GM18909 (cell line): ENCODE measurements around the gene DNASE2B.

Experiments
- ATAC-seq: cut with Tn5 transposase; IDR thresholded peaks from one replicate; pipeline ENCODE4 v1.9.1; 2021; ENCODE audit warnings: mild to moderate bottlenecking; ENCODE audit not compliant: unreplicated experiment, poor library complexity

Gene DNASE2B

GRCh38 chr1:84373436-84374141 is 24.7 kb upstream of the DNASE2B start:
- ATAC-seq, result no peak

DNA sequence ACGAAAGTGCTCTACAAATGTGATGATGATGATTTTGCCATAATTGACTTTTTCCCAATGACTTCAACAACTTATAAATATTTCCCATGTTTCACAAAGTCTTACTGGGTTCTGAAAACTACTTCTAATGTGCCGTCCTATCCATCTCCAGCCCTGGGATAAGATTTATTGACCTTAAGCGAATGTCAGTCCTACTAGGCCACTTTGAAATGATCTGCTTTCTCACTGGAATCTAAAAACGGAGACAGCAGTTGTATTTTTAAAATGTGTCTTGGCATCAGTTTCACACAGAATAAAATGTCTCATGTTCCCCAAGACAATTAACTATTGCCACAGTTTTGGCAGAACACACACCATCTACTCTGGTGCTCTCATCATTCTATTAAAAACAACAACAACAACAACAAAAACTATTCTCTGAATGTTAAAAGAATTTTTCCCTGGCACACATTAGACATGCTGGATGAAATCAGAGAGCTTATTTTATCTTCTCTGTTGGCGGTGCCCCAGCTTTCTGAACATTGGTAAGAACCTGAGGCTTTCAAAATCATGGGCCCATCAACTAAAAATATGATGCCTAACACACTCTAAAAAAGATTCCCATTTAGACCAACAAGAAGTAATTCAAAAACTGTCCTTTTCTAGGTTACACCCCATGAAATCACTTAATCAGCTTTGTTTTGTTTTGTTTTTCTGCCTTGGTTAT is 23.1 kb upstream of the DNASE2B start:
- no peak for ATAC-seq

DNA sequence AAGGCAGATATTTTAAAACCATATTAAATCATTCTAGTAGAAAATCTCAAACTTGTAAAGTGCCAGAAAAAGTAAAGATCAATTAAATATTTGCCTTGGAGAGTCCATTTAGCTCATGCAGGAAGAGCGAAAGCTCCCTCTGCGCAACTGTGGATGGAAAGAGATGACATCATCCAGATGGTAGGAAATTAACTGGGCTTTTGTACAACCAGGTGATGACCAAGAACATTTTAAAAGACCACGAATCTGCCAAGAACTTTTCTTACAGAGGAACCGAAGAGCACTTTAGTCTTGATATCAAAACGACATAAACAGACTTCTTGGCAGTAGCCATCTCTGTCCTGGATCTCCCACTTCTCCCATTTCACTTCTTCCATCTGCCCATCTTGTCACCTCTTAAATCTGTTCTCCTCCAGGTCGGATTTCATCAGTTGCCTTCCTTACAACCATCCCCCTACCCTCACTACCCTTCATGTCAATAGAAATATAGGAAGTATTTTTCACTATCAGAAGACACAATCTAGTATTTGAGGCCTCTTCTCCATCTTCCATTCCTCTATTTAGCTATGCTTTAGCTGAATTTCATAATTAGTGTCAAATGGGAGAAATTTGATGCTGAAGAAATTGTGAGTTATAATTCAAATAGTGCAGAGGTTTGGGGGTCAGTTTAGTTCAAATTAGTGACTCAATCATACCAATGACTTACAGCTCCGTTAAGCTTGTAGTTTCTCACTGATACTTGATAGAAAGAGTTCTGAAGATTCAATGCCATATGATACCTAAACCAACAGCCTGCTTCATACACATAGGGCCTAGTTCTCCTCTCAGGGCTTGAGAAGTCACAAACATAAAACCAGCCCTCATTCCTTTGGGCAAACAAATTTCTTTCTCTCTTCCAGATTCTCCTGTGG is 22.0 kb upstream of the DNASE2B start:
- no peak for ATAC-seq

DNA sequence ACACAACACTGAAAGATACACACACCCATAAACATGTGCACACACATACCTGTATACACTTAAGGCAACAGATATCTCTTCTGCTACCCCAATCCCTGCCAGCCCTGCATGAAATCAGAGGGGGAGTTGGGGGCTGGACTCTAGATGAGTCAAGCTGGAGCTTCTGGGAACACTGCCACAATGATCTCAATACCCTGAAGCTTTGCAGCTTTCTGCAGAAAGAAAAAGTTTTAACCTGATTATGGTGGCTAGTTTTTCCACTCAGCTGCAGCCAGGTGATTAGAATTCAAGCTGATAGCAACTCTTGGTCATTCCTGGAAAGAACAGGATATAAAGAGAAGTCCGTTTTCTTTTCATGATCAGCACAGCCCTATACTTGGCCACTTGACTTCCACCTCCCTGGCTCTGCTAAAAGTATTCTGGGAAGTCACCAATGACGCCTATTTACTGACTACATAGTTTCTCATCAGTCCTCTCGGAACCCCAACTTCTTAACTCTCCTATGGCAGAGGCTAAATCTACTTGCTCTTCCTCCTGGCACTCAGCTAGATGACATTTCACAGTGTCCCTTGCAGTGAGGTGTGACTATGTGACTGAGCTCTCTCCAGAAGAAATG is 20.7 kb upstream of the DNASE2B start:
- ATAC-seq, result no peak

- no peak for ATAC-seq
Observed at GRCh38 chr1:84379138-84379916, 19.0 kb upstream of the DNASE2B start.

GRCh38 chr1:84379917-84380180 is 18.4 kb upstream of the DNASE2B start:
- ATAC-seq, result no peak

DNA sequence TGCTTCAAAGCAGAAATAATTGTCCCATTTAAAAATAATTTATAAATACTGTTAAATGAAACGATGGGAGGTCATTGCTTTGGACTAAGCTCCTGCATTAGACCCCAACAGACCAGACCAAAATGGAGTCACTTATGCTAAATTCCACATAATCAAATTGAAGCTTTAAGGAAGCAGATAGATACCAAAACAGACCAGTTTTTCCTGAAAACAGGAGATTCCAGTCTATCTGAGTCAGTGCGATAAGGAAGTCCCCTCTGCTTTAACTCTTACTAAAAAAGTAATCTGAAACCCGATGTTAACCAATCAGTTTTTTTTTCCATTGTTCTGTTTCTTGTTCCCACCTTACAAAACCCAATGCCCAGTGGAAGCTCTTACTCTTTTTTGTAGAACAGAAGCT is 16.2 kb upstream of the DNASE2B start:
- ATAC-seq, result no peak

DNA sequence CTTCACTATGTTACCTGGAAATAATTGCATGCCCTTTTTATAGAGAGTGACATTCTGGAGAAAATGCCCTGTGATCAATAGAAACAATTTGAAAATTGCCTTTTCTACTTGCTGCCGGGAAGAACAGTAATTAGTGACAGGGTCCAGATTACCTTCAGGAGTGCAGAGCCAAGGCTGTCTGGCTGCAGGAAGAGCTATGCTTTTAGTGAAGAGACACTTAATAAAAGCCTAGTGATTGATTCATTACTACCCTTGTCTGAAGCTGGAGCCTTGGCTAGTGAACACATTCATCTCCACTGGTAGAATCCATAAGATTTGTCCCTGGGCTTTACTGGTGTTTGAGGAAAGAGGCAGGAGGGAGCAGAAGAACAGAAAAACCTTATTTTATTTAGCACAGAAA is 12.9 kb upstream of the DNASE2B start:
- no peak for ATAC-seq

DNA sequence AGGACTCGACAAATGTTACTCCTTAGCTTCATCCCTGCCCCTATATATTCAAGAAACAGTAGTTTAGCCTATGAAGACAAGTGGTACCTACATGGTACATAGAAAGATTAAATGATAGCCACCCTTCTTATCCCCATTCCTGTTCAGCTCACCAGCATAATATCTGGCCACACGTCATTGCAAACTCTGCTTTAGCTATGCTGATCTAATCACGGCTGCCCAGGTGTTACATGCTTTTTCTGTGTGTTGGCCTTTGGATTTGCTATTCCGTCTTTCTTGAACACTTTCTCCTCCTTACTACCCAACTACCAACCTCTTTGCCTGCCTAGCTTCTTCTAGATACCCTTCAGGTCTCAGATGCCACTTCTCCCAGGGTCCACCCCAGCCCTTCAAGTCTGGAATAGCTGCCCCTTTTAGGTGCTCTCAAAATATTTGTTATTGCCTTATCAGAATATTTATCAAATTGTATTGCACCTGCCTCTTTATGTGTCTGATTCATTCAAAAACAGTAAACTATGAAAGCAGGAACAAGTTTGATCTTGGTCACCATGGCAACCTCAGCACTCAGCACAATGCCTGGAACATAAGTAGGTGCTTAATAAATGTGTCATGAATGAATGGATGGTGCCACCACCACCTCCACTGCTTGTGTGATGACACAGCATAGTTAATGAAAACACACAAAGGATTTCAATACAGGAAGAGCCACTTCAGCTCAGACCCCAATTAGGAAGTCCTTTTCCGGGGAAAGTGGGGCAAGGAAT is 11.4 kb upstream of the DNASE2B start:
- ATAC-seq, result no peak

GRCh38 chr1:84387480-84388163 is 10.7 kb upstream of the DNASE2B start:
- ATAC-seq, result no peak

- no peak for ATAC-seq
Observed at GRCh38 chr1:84390226-84390625, 8.1 kb upstream of the DNASE2B start.

DNA sequence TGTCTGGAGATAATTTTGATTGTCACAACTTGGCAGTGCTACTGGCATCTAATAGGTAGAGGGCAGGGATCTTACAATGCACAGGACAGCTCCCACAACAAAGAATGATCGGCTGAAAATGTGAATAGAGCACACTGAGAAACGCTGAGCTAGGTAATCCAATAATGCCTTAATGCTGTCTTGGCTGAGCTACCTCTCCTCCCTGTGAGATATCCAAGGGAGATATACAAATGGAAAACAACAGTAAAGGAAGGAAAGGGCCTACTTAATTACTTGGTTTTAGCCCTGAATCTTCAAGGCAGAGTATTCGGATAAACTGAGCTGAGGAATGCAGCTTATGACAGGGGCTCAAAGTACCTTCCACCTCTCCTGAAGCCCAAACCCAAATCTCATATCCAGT is 2.9 kb downstream of the DNASE2B start:
- no peak for ATAC-seq

DNA sequence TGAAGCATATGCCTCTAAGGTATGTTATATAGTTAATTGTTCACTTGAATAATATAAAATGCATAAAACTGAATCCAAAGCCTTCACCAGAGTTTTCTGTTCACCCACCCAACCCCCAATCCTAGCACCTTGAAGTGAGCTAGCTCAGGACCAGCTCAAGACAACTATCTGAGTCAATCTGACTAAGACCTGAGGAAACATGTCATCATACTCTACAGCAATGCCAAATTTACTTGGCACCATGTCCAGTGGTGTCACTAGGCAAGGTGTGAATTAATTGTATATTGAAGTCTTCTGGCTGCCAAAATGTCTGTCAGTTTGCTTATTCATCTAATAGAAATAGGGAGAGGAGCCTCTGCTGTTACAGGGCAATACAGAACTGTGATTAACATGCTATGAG is 3.8 kb downstream of the DNASE2B start:
- ATAC-seq, result no peak

- ATAC-seq, result no peak
Observed at GRCh38 chr1:84402501-84402900, 4.2 kb downstream of the DNASE2B start.

DNA sequence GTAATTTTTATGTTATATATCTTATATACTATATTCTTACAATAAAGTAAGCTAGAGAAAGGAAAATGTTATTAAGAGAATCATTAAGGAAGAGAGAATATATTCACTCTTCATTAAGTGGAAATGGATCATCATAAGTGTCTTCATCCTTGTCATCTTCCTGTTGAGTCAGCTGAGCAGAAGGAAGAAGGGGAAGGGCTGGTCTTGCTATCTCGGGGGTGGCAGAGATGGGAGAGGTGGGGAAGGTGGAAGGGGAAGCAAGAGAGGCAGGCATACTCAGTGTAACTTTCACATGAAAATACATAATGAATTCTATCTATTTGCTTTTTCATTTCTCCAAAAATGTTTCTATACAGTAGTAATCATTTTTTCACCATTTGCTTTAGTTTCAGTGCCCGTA is 5.1 kb downstream of the DNASE2B start:
- no peak for ATAC-seq

DNA sequence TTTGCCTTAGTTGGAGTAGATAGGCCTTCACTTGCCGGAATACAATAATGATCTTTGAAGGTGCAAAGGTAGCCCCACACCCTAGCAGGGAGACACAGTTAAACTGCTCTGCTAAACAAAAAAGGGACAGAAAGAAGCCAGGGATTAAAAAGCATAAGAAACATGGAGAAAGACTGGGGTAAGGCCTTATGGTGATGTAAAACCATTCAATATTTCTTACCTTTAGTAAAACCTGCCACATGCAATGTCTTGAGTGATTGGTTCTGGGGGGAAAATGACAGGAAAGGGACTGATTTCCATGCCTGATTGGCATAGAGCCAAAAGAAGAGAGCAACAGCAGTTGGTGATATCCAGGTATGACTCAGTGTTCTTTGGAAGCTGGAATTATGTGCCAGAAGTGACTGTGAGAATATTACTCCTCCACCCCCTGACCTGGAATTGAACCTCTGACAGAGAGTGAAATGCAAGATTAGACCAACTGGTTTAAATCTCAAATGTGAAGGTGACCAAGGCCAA is 8.1 kb downstream of the DNASE2B start:
- ATAC-seq, result no peak

DNA sequence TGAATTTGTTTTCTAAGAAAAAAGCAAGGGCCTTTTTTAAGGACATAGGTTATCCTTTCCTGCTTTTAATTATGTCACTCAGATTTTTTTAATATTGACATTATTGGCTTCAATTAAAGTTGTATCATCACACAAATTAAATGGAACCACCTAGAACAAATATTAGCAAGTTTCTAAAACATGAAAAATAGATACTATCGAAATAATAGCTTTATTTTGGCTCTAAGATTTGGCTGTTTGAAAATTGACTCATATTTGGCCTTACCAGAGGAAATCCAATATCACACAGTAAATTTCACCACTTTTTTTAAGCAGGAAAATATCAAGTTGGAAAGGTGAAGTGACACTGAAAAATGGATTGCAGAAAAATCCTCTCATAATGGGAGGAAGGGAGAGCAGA is 9.2 kb downstream of the DNASE2B start:
- ATAC-seq, result no peak

DNA sequence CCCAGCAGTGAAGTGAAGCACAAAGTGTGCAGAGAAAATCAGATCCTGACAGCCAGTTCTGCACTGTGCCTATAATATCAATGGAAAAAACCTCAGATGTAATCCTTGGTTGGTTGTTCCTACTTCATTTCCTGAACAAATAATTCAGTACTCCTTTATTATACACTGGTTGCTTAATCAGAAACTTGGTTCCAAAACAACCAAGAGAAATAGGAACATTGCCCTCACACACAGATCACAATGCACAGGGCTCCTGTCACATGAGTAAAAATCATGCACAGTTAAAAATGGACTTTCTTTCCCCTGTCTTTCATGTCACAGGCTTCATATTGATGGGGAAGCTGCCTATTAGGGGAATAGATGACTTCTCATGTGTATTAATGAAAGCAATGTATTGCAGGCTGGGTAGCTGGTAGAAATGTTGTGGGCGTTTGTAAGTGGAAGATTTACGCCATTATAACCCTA is 9.7 kb downstream of the DNASE2B start:
- ATAC-seq, result no peak

GRCh38 chr1:84409888-84410287 is 11.6 kb downstream of the DNASE2B start:
- ATAC-seq, result no peak
